T1000 (cell line): ENCODE results near the gene LHX6.

ENCODE experiments used
- DNase-seq: peaks from one replicate; lab custom pipeline; 2025; ENCODE audit warnings: mixed read lengths; lab: John Stamatoyannopoulos, UW

LHX6 gene

GRCh38 chr9:122228568-122229484 lies at the start of gene LHX6:
Gene LHX6, minus strand, starts transcription at chr9:122228957. Its CDS starts 217 bp downstream, at chr9:122228740.
- peak; percentile 38 for DNase-seq

DNA sequence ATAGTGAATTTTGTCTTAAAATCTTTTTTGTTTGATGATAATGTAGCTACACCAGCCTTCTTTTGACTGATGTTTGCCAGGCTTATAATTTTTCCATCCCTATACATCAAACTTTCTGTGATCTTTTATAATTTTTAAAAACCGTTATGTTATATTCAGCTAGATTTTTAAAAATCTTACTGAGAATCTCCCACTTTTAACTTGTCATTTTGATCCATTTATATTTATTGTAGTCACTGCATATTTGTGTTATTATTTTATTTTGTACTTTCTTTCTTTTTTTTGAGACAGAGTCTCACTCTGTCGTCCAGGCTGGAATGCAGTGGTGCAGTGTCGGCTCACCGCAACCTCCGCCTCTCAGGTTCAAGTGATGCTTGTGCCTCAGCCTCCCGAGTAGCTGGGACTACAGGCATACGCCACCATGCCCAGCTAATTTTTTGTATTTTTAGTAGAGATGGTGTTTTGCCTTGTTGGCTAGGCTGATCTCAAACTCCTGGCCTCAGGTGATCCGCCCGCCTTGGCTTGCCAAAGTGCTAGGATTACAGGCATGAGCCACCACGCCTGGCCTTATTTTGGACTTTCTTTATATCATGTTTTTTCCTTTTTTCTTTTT lies 48.6 kb upstream of the LHX6 start:
- no peak for DNase-seq

DNA sequence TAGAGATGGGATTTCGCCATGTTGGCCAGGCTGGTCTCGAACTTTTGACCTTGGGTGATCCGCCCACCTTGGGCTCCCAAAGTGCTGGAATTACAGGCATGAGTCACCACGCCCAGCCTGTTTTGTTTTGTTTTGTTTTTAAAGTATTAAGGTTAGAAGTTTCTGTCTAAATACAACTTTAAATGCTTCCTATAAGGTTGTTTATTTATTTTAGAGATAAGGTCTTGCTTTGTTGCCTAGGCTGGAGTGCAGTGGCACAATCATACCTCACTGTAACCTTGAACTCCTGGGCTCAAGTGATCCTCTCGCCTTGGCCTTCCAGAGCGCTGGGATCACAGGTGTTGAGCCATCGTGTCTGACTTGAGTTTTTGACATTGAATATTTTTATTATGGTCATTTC lies 47.3 kb upstream of the LHX6 start:
- no peak for DNase-seq

- no peak for DNase-seq
Measured at GRCh38 chr9:122274055-122274454, 45.3 kb upstream of the LHX6 start.

DNA sequence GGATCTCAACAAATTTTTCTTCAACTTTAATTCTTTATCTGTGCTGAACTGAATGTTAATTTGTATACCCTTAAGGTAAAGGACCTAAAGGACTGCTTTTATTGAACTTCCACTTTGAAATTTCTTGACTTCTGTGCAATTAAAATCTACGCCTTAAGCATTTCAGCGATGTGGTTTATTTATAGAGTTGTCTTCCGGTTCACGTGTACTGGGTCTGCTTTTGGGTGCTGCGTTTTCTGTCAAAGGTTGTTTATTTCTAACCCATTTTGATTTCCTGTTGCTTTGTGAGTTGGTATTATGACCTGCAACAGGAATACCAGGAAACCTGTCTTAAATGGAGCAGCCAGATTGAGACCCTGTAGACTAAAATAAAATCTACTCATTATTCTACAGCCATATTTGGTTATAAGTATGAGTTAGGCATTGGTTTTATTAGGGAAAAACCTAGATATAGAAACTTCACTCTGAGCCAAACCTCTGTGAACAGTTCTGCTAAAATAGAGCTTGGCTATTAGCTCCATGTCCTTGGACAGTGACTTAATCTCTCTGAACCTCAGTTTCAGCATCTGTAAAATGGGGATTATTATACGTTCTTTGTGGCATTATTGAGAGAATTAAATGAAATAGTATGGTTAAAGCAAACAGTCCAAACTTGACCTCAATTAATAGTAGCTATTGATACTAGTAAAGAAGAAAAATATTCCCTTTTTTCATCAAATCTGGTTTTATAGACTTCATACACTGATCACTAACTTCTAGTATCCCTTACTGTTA lies 39.5 kb upstream of the LHX6 start:
- no peak for DNase-seq

GRCh38 chr9:122265149-122265915 lies 36.6 kb upstream of the LHX6 start:
- no peak for DNase-seq

GRCh38 chr9:122264360-122265148 lies 35.8 kb upstream of the LHX6 start, which contains the start of the genes MRRF and RBM18:
Gene MRRF, plus strand, starts transcription at chr9:122264882. Its CDS starts 6,010 bp downstream, at chr9:122270892.
Gene RBM18, minus strand, starts transcription at chr9:122264840. Its CDS starts 3,348 bp downstream, at chr9:122261492.
- DNase-seq: peak; percentile 78

- DNase-seq: no peak
Measured at GRCh38 chr9:122263699-122264349, 35.1 kb upstream of the LHX6 start.

DNA sequence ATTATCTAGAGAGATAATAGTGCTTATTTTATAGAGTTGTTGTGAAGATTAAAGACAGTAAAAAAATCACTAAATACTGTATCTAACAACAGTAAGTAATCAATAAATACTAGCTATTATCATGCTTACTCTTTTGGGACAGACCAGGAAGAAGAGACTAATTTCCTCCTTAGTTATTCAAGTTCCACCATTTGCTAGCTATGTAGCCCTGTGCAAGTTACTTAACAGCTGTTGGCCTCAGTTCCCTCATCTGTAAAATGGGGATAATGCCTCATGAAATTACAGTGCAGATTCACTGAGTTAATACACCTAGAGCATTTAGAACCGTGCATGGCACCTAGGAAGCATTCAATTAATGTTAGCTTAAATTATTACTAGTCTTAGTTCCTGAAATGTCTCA lies 33.3 kb upstream of the LHX6 start:
- DNase-seq: no peak

DNA sequence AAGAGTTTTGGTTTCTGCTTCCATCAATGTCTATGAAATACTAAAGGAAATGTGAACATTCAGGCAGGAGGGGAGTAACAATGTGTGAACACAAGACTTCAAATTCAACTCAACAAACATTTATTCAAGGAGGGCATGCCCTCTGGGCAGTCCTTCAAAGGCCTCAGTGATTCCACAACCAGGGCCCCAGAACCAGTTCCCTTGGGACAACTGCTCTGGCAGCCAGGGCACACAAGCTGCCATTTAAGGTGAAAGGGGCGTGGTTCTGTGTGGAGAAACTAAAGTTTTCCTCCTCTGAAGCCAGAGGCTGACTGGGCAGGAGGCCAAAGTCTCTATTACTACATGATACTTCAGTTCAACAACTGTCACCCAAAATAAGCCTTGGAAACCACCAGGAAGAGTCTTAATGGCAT lies 32.7 kb upstream of the LHX6 start:
- peak; percentile 2 for DNase-seq

- DNase-seq: no peak
Measured at GRCh38 chr9:122258886-122259415, 30.2 kb upstream of the LHX6 start.

GRCh38 chr9:122256206-122256605 lies 27.4 kb upstream of the LHX6 start:
- DNase-seq: no peak

DNA sequence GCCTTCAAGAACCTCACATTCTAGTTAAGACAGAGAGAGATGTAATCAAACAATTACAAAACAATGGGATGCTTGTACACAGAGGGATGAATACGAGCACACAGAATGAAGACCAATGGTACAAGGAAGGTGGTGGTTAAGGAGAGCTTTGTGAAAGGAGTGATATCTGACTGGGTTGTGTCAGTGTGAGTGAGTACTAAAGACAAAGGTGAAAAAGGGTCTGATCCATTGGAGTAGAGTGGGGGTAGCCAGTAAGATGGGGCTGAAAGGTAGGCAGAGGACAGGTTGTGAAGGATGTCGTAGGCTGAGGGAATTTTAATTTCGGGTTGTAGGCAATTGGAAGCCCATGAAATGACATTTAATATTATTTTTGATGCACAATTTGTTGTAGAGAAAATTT lies 26.0 kb upstream of the LHX6 start:
- no peak for DNase-seq

- no peak for DNase-seq
Measured at GRCh38 chr9:122252796-122253195, 24.0 kb upstream of the LHX6 start.

DNA sequence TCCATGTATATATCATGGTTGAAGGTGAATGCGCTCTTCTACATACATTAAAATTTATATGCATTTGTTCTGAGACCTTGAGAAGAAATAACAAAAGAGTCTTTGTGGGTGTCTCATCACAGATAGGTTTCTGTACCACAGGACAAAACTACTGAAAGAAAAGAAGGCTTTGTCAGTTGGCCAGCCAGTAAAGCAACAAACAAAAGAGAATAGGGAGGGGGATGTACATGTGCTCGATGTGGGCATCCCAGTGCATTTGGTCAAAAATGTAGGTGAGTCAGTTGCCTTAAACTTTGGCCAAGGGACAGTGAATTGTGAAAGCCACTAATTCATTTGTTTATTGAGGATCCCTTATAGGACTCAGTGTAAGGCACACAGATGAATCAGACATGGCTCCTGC lies 22.6 kb upstream of the LHX6 start:
- DNase-seq: no peak

DNA sequence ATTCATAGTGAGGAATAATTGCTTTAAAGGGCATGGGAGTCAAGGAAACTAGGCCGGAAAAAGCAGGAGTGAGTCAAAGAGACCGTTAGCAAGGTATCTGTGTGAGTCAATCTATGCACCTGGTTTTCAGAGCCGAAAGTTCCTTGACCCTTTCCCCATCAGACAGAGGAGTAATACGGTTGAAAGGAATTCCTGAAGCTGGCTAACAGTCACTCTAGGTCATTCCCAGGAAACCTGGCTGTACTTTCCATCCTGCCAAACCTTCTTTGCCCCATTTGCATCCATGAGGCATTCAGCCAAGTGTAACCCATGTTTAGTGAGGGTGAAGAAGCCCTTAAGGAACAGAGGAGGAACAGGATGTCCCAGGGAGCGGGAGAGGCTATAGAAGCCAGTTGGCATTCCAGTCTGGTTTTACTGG lies 19.7 kb upstream of the LHX6 start:
- no peak for DNase-seq

GRCh38 chr9:122246666-122247065 lies 17.9 kb upstream of the LHX6 start:
- DNase-seq: no peak

GRCh38 chr9:122244349-122244748 lies 15.6 kb upstream of the LHX6 start:
- no peak for DNase-seq

GRCh38 chr9:122239722-122240121 lies 11.0 kb upstream of the LHX6 start:
- DNase-seq: no peak

GRCh38 chr9:122236681-122237080 lies 7.9 kb upstream of the LHX6 start:
- no peak for DNase-seq
